SK-N-MC (cell line): ENCODE results near the gene IL17C.

Source experiments
- EZH2 ChIP-seq: fragments of 200-600 bp; sonication (generic); IDR thresholded peaks from one replicate; pipeline ENCODE4 v1.6.1; 2017; ENCODE audit warnings: antibody characterized with exemption
- FOXP2 ChIP-seq: optimal IDR thresholded peaks from 2 replicates; pipeline ENCODE3; 2011; ENCODE audit warnings: mild to moderate bottlenecking, moderate library complexity; ENCODE audit not compliant: insufficient read depth; ENCODE audit errors: extremely low read length, control extremely low read depth
- POLR2AphosphoS5 ChIP-seq: IDR thresholded peaks from 2 replicates; pipeline ENCODE4 v1.6.1; 2012; ENCODE audit warnings: mild to moderate bottlenecking, low read depth, low read length, borderline replicate concordance

- TF ChIP-seq EZH2 (no peak), POLR2AphosphoS5 (no peak), FOXP2 (no peak)
Measured at GRCh38 chr16:88678224-88678979, 40.0 kb downstream of the IL17C start.
